Activated CD4-positive, alpha-beta T cell treated with anti-CD3 and anti-CD28 coated beads, Interleukin-2, amount 10 ng/mL, durations not matched to agents 24 days and 14 days (primary cell): Measurements from ENCODE around the gene EXOC4. TPM values are rescaled to one million over a fixed set of nuclear protein-coding genes. Genes with fewer than 3 reads are reported as not detected.

ENCODE experiments used
- DNase-seq: peaks from one replicate; pipeline ENCODE4 v3.0.0; 2022
- H3K27ac Mint-ChIP-seq: one replicate; pipeline ENCODE4 v1.8.0; 2022; ENCODE audit warnings: mild to moderate bottlenecking, mixed read lengths
- H3K27me3 Mint-ChIP-seq: one replicate; pipeline ENCODE4 v1.8.0; 2022; ENCODE audit warnings: mixed read lengths
- H3K36me3 Mint-ChIP-seq: one replicate; pipeline ENCODE4 v1.8.0; 2022; ENCODE audit warnings: low read depth, mild to moderate bottlenecking, mixed read lengths
- H3K4me1 Mint-ChIP-seq: one replicate; pipeline ENCODE4 v1.8.0; 2021; ENCODE audit warnings: mixed read lengths
- H3K4me3 Mint-ChIP-seq: one replicate; pipeline ENCODE4 v1.8.0; 2022; ENCODE audit warnings: mild to moderate bottlenecking, moderate library complexity, mixed read lengths
- H3K9me3 Mint-ChIP-seq: one replicate; pipeline ENCODE4 v1.8.0; 2021; ENCODE audit warnings: mixed read lengths
- intact Hi-C: fragments of 100-400 bp; cut with micrococcal nuclease; formaldehyde crosslinking; loops from one replicate; pipeline ENCODE4 v1.15.1; 2023
- total RNA-seq: library from RNA; stranded (reverse); gene quantifications from 2 replicates; pipeline ENCODE4 v1.2.3, GENCODE V29; 2022

The EXOC4 gene
- total RNA-seq, 1 donor from 2014 or later, result 53.0 TPM

GRCh38 chr7:133912916-133913697 is 660.2 kb downstream of the EXOC4 start:
- peaks cover 3% of the 10 kb centered on the region for H3K36me3 Mint-ChIP-seq
- H3K27me3 Mint-ChIP-seq, result no peaks in the 10 kb centered on the region

GRCh38 chr7:133916621-133917020 is 663.7 kb downstream of the EXOC4 start:
- H3K4me3 Mint-ChIP-seq, result no peak overlapping the region
- no peak overlapping the region for H3K27ac Mint-ChIP-seq
- no peaks in the 10 kb centered on the region for H3K27me3 Mint-ChIP-seq
- peaks cover 6% of the 10 kb centered on the region for H3K9me3 Mint-ChIP-seq
- no peaks in the 10 kb centered on the region for H3K4me1 Mint-ChIP-seq
- DNase-seq, result no peak
- intact Hi-C loops, result no loop called here
- H3K36me3 Mint-ChIP-seq, result peaks cover 5% of the 10 kb centered on the region

More at GRCh38 chr7:133912916-133913697, 660.2 kb downstream of the EXOC4 start:
- Mint-ChIP-seq H3K4me3 (no peak overlapping the region), H3K9me3 (no peaks in the 10 kb centered on the region), H3K27ac (no peak overlapping the region), H3K4me1 (no peaks in the 10 kb centered on the region)
- intact Hi-C loops, result no loop called here
- no peak for DNase-seq

- Mint-ChIP-seq H3K27ac (no peak overlapping the region), H3K36me3 (peaks cover 8% of the 10 kb centered on the region), H3K4me1 (no peaks in the 10 kb centered on the region), H3K27me3 (no peaks in the 10 kb centered on the region), H3K9me3 (peaks cover 8% of the 10 kb centered on the region), H3K4me3 (no peak overlapping the region)
- DNase-seq, result no peak
- intact Hi-C loops, result no loop called here
Observed at GRCh38 chr7:133919810-133920209, 666.9 kb downstream of the EXOC4 start.

GRCh38 chr7:133921635-133922182 is 668.8 kb downstream of the EXOC4 start:
- no peak overlapping the region for H3K27ac Mint-ChIP-seq
- intact Hi-C loops, result no loop called here
- H3K27me3 Mint-ChIP-seq, result no peaks in the 10 kb centered on the region
- H3K36me3 Mint-ChIP-seq, result peaks cover 8% of the 10 kb centered on the region
- H3K9me3 Mint-ChIP-seq, result peaks cover 8% of the 10 kb centered on the region
- no peak for DNase-seq
- H3K4me3 Mint-ChIP-seq, result no peak overlapping the region
- no peaks in the 10 kb centered on the region for H3K4me1 Mint-ChIP-seq

GRCh38 chr7:133923974-133924373 is 671.1 kb downstream of the EXOC4 start:
- no peak overlapping the region for H3K27ac Mint-ChIP-seq
- H3K27me3 Mint-ChIP-seq, result no peaks in the 10 kb centered on the region
- no peaks in the 10 kb centered on the region for H3K4me1 Mint-ChIP-seq
- H3K4me3 Mint-ChIP-seq, result no peak overlapping the region
- peaks cover 8% of the 10 kb centered on the region for H3K9me3 Mint-ChIP-seq
- DNase-seq, result no peak
- intact Hi-C loops, result no loop called here
- peaks cover 4% of the 10 kb centered on the region for H3K36me3 Mint-ChIP-seq

- Mint-ChIP-seq H3K27me3 (no peaks in the 10 kb centered on the region), H3K36me3 (no peaks in the 10 kb centered on the region), H3K9me3 (no peaks in the 10 kb centered on the region), H3K4me1 (no peaks in the 10 kb centered on the region), H3K4me3 (no peak overlapping the region), H3K27ac (no peak overlapping the region)
- DNase-seq, result no peak
- intact Hi-C loops, result no loop called here
Observed at GRCh38 chr7:133931053-133931452, 678.2 kb downstream of the EXOC4 start.

GRCh38 chr7:133932591-133932990 is 679.7 kb downstream of the EXOC4 start:
- Mint-ChIP-seq H3K27ac (no peak overlapping the region), H3K9me3 (no peaks in the 10 kb centered on the region), H3K36me3 (no peaks in the 10 kb centered on the region), H3K4me3 (no peak overlapping the region), H3K27me3 (no peaks in the 10 kb centered on the region), H3K4me1 (no peaks in the 10 kb centered on the region)
- DNase-seq, result no peak
- intact Hi-C loops, result no loop called here

- DNase-seq, result no peak
- Mint-ChIP-seq H3K27ac (no peak overlapping the region), H3K4me3 (no peak overlapping the region), H3K4me1 (no peaks in the 10 kb centered on the region), H3K36me3 (no peaks in the 10 kb centered on the region), H3K9me3 (no peaks in the 10 kb centered on the region), H3K27me3 (no peaks in the 10 kb centered on the region)
- intact Hi-C loops, result no loop called here
Observed at GRCh38 chr7:133934262-133934976, 681.5 kb downstream of the EXOC4 start.

- Mint-ChIP-seq H3K36me3 (no peaks in the 10 kb centered on the region), H3K9me3 (no peaks in the 10 kb centered on the region), H3K27ac (no peak overlapping the region), H3K4me3 (no peak overlapping the region), H3K4me1 (no peaks in the 10 kb centered on the region), H3K27me3 (no peaks in the 10 kb centered on the region)
- DNase-seq, result no peak
- intact Hi-C loops, result no loop called here
Observed at GRCh38 chr7:133934977-133935330, 682.1 kb downstream of the EXOC4 start.

GRCh38 chr7:133936074-133936473 is 683.2 kb downstream of the EXOC4 start:
- intact Hi-C loops, result no loop called here
- Mint-ChIP-seq H3K27ac (no peak overlapping the region), H3K4me1 (no peaks in the 10 kb centered on the region)

GRCh38 chr7:133937786-133938185 is 684.9 kb downstream of the EXOC4 start:
- H3K4me3 Mint-ChIP-seq, result no peak overlapping the region

More at GRCh38 chr7:133936074-133936473, 683.2 kb downstream of the EXOC4 start:
- Mint-ChIP-seq H3K27me3 (no peaks in the 10 kb centered on the region), H3K36me3 (no peaks in the 10 kb centered on the region), H3K9me3 (no peaks in the 10 kb centered on the region), H3K4me3 (no peak overlapping the region)
- no peak for DNase-seq

GRCh38 chr7:133940368-133940767 is 687.5 kb downstream of the EXOC4 start:
- DNase-seq, result no peak
- no peak overlapping the region for H3K4me3 Mint-ChIP-seq
- H3K27me3 Mint-ChIP-seq, result no peaks in the 10 kb centered on the region
- H3K36me3 Mint-ChIP-seq, result no peaks in the 10 kb centered on the region
- no peak overlapping the region for H3K27ac Mint-ChIP-seq
- H3K9me3 Mint-ChIP-seq, result no peaks in the 10 kb centered on the region
- H3K4me1 Mint-ChIP-seq, result no peaks in the 10 kb centered on the region
- intact Hi-C loops, result no loop called here

More at GRCh38 chr7:133937786-133938185, 684.9 kb downstream of the EXOC4 start:
- Mint-ChIP-seq H3K27ac (no peak overlapping the region), H3K27me3 (no peaks in the 10 kb centered on the region), H3K9me3 (no peaks in the 10 kb centered on the region), H3K4me1 (no peaks in the 10 kb centered on the region), H3K36me3 (no peaks in the 10 kb centered on the region)
- no peak for DNase-seq
- intact Hi-C loops, result no loop called here

GRCh38 chr7:133941496-133941895 is 688.6 kb downstream of the EXOC4 start:
- intact Hi-C loops, result no loop called here
- no peak for DNase-seq
- H3K9me3 Mint-ChIP-seq, result no peaks in the 10 kb centered on the region
- no peaks in the 10 kb centered on the region for H3K36me3 Mint-ChIP-seq
- H3K4me1 Mint-ChIP-seq, result no peaks in the 10 kb centered on the region
- H3K4me3 Mint-ChIP-seq, result no peak overlapping the region
- no peaks in the 10 kb centered on the region for H3K27me3 Mint-ChIP-seq
- H3K27ac Mint-ChIP-seq, result no peak overlapping the region

GRCh38 chr7:133945497-133945896 is 692.6 kb downstream of the EXOC4 start:
- Mint-ChIP-seq H3K9me3 (no peaks in the 10 kb centered on the region), H3K4me3 (no peak overlapping the region), H3K27me3 (no peaks in the 10 kb centered on the region), H3K36me3 (no peaks in the 10 kb centered on the region), H3K27ac (no peak overlapping the region), H3K4me1 (no peaks in the 10 kb centered on the region)
- DNase-seq, result no peak
- intact Hi-C loops, result no loop called here
